Caco-2 (cell line): Measurements from ENCODE around the gene ETHE1. TPM values are rescaled to one million over a fixed set of nuclear protein-coding genes. Genes with fewer than 3 reads are reported as not detected.
A peak's percentile ranks its signal among the peaks of the same experiment; 100 is the strongest.

Source experiments
- BruUV-seq: library from RNA; stranded (reverse); fragments of 400-500 nt; replicated peaks from 2 replicates; lab custom pipeline; 2021; lab: Mats Ljungman, UMichigan
- CTCF ChIA-PET: fragments of 300-600 bp; sonication (Branson Sonifier 250); formaldehyde crosslinking; loops from one replicate; lab custom pipeline; 2022; ENCODE audit warnings: antibody characterized with exemption; lab: Charles Lee
- POLR2A ChIA-PET: fragments of 300-600 bp; sonication (Branson Sonifier 250); formaldehyde crosslinking; loops from one replicate; lab custom pipeline; 2022; ENCODE audit warnings: antibody characterized with exemption; lab: Charles Lee
- DNase-seq, 2 experiments: peaks; one replicate each; pipeline versions ENCODE4 v3.0.0 to v3.0.0-alpha.2; 2020 to 2022
- H3K27me3 ChIP-seq: replicated peaks from 2 replicates; pipeline ENCODE4 v1.6.0; 2011; ENCODE audit warnings: low read length; ENCODE audit not compliant: control insufficient read depth, insufficient read depth
- H3K36me3 ChIP-seq: 2 replicates; pipeline ENCODE4 v1.5.1; 2011; ENCODE audit warnings: low read length; ENCODE audit not compliant: control insufficient read depth, insufficient read depth
- H3K4me1 ChIP-seq: fragments of 250-450 bp; sonication (Bioruptor Pico); 2 replicates; pipeline ENCODE4 v1.5.1; 2020; ENCODE audit warnings: mild to moderate bottlenecking
- H3K4me3 ChIP-seq: 2 replicates; pipeline ENCODE4 v1.5.1; 2011; ENCODE audit warnings: low read depth, mild to moderate bottlenecking, control low read depth, low read length
- H3K9me3 ChIP-seq: fragments of 250-450 bp; sonication (Bioruptor Pico); 2 replicates; pipeline ENCODE4 v1.5.1; 2020; ENCODE audit warnings: mild to moderate bottlenecking, moderate library complexity
- H3K27ac Mint-ChIP-seq: one replicate; pipeline ENCODE4 v1.8.0; 2022; ENCODE audit warnings: mixed read lengths; ENCODE audit not compliant: unreplicated experiment
- H3K27me3 Mint-ChIP-seq: one replicate; pipeline ENCODE4 v1.8.0; 2022; ENCODE audit warnings: mixed read lengths; ENCODE audit not compliant: insufficient read depth, unreplicated experiment
- H3K36me3 Mint-ChIP-seq: one replicate; pipeline ENCODE4 v1.8.0; 2022; ENCODE audit warnings: mild to moderate bottlenecking, mixed read lengths; ENCODE audit not compliant: insufficient read depth, unreplicated experiment
- H3K4me1 Mint-ChIP-seq: one replicate; pipeline ENCODE4 v1.8.0; 2022; ENCODE audit warnings: low read depth, mixed read lengths; ENCODE audit not compliant: unreplicated experiment
- H3K4me3 Mint-ChIP-seq: one replicate; pipeline ENCODE4 v1.8.0; 2022; ENCODE audit warnings: mild to moderate bottlenecking, moderate library complexity, mixed read lengths; ENCODE audit not compliant: unreplicated experiment
- H3K9me3 Mint-ChIP-seq: one replicate; pipeline ENCODE4 v1.8.0; 2022; ENCODE audit warnings: mixed read lengths; ENCODE audit not compliant: unreplicated experiment
- intact Hi-C: fragments of 100-400 bp; cut with micrococcal nuclease; formaldehyde crosslinking; loops from one replicate; pipeline ENCODE4 v1.10.0; 2022; ENCODE audit not compliant: unreplicated experiment
- total RNA-seq: library from RNA; stranded (reverse); gene quantifications from 2 replicates; pipeline ENCODE4 v1.2.3, GENCODE V29; 2022
- TF ChIP-seq, protein P1 (sequence below), 2 experiments: fragments of 200-600 bp in 1 of 2; IDR thresholded peaks; 1 replicate in 1 of 2; 2 replicates in 1 of 2; pipeline versions ENCODE4 v1.5.1 to v1.8.0; 2011 to 2022; ENCODE audit warnings: antibody characterized with exemption in 1 of 2, control low read depth in 1 of 2, inconsistent platforms in 1 of 2, low read depth in 1 of 2, low read length in 1 of 2, mild to moderate bottlenecking in 1 of 2, moderate library complexity in 1 of 2; ENCODE audit not compliant: insufficient read depth in 1 of 2, severe bottlenecking in 1 of 2, unreplicated experiment in 1 of 2

The ETHE1 gene
- total RNA-seq, 1 experiment from 2014 or later: 39.6 TPM

DNA sequence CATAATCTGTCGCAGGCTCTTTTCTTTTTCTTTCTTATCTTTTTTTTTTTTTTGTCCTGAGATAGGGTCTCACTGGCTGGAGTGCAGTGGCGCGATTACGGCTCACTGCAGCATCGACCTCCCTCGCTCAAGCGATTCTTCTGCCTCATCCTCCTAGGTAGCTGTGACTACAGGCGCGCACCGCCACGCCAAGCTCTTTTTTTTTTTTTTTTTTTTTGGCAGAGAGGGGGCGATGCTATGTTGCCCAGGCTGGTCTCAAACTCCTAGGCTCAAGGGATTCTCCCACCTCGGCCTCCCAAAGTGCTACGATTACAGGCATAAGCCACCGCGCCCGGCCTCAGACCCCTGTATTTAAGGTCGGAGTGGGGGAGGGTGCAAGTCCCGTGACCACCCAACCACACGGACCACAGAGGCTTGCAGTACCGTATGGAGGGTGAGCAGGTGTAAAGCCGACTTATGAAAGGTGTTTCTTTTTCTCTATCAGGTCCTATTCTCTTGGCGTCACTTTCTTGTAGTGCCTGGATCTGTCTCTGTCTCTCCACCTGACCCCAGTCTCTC, 24.5 kb downstream of the ETHE1 start:
- peak overlapping the region; percentile 92 for H3K27ac Mint-ChIP-seq
- Histone ChIP-seq H3K9me3 (no peaks in the 10 kb centered on the region), H3K27me3 (no peaks in the 10 kb centered on the region), H3K36me3 (peaks cover 2% of the 10 kb centered on the region; the same call in 1 of the 2 replicates), H3K4me3 (no peak overlapping the region), H3K4me1 (peaks cover 29% of the 10 kb centered on the region)
- intact Hi-C loops: loop anchor here (5.0 kb wide), 1 partner anchor 55 kb away; no protein-coding TSS in a partner anchor
- BruUV-seq: no TSS peak
- no peaks in the 10 kb centered on the region for H3K9me3 Mint-ChIP-seq
- H3K36me3 Mint-ChIP-seq: peaks cover 57% of the 10 kb centered on the region
- H3K4me3 Mint-ChIP-seq: no peak overlapping the region
- TF ChIP-seq, protein P1, sequence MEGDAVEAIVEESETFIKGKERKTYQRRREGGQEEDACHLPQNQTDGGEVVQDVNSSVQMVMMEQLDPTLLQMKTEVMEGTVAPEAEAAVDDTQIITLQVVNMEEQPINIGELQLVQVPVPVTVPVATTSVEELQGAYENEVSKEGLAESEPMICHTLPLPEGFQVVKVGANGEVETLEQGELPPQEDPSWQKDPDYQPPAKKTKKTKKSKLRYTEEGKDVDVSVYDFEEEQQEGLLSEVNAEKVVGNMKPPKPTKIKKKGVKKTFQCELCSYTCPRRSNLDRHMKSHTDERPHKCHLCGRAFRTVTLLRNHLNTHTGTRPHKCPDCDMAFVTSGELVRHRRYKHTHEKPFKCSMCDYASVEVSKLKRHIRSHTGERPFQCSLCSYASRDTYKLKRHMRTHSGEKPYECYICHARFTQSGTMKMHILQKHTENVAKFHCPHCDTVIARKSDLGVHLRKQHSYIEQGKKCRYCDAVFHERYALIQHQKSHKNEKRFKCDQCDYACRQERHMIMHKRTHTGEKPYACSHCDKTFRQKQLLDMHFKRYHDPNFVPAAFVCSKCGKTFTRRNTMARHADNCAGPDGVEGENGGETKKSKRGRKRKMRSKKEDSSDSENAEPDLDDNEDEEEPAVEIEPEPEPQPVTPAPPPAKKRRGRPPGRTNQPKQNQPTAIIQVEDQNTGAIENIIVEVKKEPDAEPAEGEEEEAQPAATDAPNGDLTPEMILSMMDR (IDR thresholded peaks at IDR 0.05; ENCODE audit: insufficient read depth in 1 of 2, low read depth in 1 of 2, low read length in 1 of 2, severe bottlenecking in 1 of 2, unreplicated experiment in 1 of 2): no peak
- no peaks in the 10 kb centered on the region for H3K27me3 Mint-ChIP-seq
- peaks cover 43% of the 10 kb centered on the region for H3K4me1 Mint-ChIP-seq
- ChIA-PET POLR2A (no interaction called here), CTCF (interaction anchor here (0.6 to 0.7 kb wide), 3 partner anchors 39 to 125 kb away, joined by 3 to 5 read pairs (median 4); no protein-coding TSS in a partner anchor)
- no peak for DNase-seq

DNA sequence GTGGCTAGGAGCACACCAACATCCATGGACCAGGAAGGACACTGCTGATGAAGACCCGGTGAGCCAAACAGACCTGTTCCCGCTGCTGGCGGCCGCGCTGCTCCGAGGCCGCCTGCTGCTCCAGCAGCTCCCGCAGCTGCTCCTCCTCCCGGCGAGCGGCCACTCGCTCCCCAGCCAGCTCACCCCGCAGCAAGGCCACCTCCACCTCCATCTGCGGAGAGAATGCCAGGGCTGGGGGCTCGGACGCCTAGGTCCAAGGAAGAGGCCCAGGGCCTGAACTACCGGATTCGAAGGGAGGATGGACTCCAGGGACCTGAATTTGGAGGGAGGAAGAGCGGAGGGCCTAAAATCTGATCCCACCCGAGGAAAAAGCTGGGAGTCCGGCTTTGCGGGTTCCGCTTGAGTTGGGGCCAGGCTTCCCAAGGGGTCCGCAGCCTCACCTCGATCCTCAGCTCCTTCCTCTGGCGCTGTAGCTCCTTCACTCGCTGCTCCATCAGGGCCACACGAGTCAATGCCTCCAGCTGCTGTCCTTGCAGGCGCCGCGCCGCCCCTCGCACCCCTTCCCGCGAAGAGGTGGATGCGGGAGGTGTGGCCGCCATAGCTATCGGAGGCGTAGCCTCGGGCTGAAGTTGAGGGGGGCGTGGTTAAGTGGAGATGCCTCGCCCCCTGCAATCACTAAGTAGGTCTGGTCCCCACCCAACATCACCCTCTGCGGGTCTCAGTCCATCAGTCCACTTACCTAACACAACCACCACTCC, 25.2 kb downstream of the ETHE1 start:
- intact Hi-C loops: loop anchor here (5.0 kb wide), 1 partner anchor 55 kb away; no protein-coding TSS in a partner anchor
- peaks cover 4% of the 10 kb centered on the region for H3K36me3 ChIP-seq
- DNase-seq: no peak
- Mint-ChIP-seq H3K27me3 (no peaks in the 10 kb centered on the region), H3K4me1 (peaks cover 43% of the 10 kb centered on the region), H3K36me3 (peaks cover 63% of the 10 kb centered on the region), H3K27ac (no peak overlapping the region), H3K4me3 (no peak overlapping the region), H3K9me3 (no peaks in the 10 kb centered on the region)
- peaks cover 29% of the 10 kb centered on the region for H3K4me1 ChIP-seq
- CTCF ChIA-PET: interaction anchor here (0.6 to 0.7 kb wide), 3 partner anchors 39 to 126 kb away, joined by 3 to 5 read pairs (median 4); no protein-coding TSS in a partner anchor
- BruUV-seq: no TSS peak
- H3K9me3 ChIP-seq: no peaks in the 10 kb centered on the region
- no peaks in the 10 kb centered on the region for H3K27me3 ChIP-seq
- POLR2A ChIA-PET: no interaction called here
- TF ChIP-seq, protein P1 (IDR thresholded peaks at IDR 0.05; ENCODE audit: insufficient read depth in 1 of 2, low read depth in 1 of 2, low read length in 1 of 2, severe bottlenecking in 1 of 2, unreplicated experiment in 1 of 2): no peak
- no peak overlapping the region for H3K4me3 ChIP-seq

DNA sequence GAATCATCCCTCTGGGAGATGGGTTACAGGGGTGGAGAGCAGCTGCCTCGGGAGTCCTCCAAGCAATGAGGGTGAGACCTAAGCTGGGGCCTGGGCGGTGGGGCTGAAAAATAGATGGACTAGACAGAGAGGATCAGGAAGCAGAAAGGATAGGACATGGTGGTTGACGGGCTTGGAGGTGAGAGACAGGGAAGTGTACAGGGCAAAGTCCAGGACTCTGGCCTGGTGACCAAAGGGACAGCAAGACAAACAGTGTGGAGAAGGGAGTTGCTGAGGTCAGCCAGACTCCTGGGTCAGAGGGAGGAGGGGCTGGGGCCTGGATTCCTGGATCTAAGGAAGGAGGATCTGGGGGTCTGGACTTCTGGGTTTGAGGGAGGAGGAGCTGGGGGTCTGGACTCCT, 28.0 kb downstream of the ETHE1 start:
- H3K4me1 Mint-ChIP-seq: peaks cover 36% of the 10 kb centered on the region
- H3K27ac Mint-ChIP-seq: peak overlapping the region; percentile 63
- peak overlapping the region; percentile 39 for H3K4me3 Mint-ChIP-seq
- H3K36me3 Mint-ChIP-seq: peaks cover 63% of the 10 kb centered on the region
- no peaks in the 10 kb centered on the region for H3K27me3 ChIP-seq
- H3K4me3 ChIP-seq: no peak overlapping the region
- no peaks in the 10 kb centered on the region for H3K27me3 Mint-ChIP-seq
- H3K9me3 ChIP-seq: no peaks in the 10 kb centered on the region
- H3K4me1 ChIP-seq: peaks cover 23% of the 10 kb centered on the region
- intact Hi-C loops: no loop called here
- no peaks in the 10 kb centered on the region for H3K9me3 Mint-ChIP-seq
- TF ChIP-seq, protein P1 (IDR thresholded peaks at IDR 0.05; ENCODE audit: insufficient read depth in 1 of 2, low read depth in 1 of 2, low read length in 1 of 2, severe bottlenecking in 1 of 2, unreplicated experiment in 1 of 2): no peak
- peaks cover 6% of the 10 kb centered on the region for H3K36me3 ChIP-seq
- ChIA-PET POLR2A (no interaction called here), CTCF (no interaction called here)
- peak; percentile 53 to 64 for DNase-seq
- no TSS peak for BruUV-seq
